IPS-NIHi7 (cell line): ENCODE data around the gene FOXF2.

Experiments used
- DNase-seq: peaks from one replicate; pipeline ENCODE4 v3.0.0; 2012; ENCODE audit warnings: mixed read lengths; ENCODE audit errors: extremely low spot score

The FOXF2 gene

DNA sequence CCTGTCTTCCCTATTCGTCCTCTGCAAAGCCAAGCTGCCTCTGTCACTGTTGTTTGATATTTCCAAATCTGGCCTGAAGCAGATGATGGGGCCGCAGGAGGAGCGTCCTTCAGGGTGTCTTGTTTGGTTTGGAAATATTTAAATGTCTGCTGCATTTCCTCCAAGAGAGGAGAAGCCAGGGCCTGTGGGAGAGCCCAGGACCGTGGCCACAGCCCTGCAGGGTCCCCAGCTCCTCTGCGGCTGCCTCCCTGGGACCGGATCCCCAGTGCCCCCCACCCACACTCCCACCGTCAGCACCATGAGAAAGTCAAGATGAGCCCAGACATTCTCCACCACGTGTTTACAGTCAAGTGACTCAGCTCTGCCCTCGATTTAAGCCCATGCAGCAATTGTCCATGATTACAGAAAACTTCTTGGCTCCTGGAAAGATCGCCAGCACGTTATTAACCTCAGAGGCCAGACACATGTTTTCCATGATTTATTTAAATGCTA lies 18.2 kb downstream of the FOXF2 start:
- no peak for DNase-seq

- DNase-seq = peak; percentile 33
Measured at GRCh38 chr6:1409774-1410465, 20.5 kb downstream of the FOXF2 start.

GRCh38 chr6:1412901-1413300 lies 23.5 kb downstream of the FOXF2 start:
- DNase-seq = no peak

DNA sequence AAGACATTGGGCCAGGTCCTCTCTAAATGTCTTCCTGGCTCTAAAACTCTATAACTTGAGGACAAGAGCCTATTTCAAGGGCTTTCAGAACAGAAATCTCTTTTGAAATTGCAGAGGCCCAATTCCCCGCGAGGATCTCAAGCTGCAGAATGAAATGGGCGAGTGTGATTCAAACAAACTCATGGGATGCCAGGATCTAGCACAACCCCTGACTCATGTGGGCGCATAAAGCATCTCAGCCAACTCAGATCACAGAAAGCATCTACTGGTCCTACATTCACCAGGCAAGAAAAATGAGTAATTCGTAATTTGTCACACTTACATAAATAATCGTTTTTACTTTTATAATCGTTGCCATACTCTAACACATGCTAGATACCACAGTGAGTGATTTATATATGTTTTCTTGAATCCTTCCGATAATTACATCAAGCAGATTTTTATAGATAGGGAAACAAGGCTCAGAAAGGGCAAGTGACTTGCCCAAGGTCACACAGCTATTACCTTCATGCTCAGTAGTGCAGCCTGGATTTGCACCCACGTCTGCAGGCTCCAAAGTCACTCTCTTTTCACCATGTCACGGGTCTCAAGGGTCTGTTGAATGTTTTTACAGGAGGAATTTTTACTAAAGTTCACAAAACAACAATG lies 26.2 kb downstream of the FOXF2 start:
- no peak for DNase-seq

- peak; percentile 57 for DNase-seq
Measured at GRCh38 chr6:1416191-1416760, 26.9 kb downstream of the FOXF2 start.

DNA sequence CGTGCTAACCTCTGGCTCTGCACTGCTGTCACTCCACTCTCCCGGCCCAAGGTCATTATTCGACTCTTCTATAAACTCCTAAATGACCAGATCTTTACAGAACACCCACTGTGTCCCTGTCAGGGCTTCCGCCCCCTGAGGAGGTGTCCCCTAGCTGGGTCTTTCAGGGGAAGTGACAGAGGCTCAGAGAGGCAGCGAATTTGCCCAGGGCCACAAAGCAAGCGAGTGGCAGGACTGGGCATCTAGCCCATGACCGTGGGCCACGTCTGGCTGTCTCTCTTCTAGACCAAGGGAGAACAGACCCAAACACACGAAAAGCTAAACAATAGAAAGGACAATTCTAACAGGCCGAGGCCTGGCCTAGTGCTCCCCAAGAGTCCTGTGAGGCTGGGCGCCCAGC lies 27.4 kb downstream of the FOXF2 start:
- no peak for DNase-seq

GRCh38 chr6:1417718-1418117 lies 28.3 kb downstream of the FOXF2 start:
- no peak for DNase-seq

GRCh38 chr6:1418471-1419191 lies 29.3 kb downstream of the FOXF2 start:
- DNase-seq = no peak

GRCh38 chr6:1420382-1420781 lies 31.0 kb downstream of the FOXF2 start:
- no peak for DNase-seq

GRCh38 chr6:1422290-1422689 lies 32.9 kb downstream of the FOXF2 start:
- no peak for DNase-seq

DNA sequence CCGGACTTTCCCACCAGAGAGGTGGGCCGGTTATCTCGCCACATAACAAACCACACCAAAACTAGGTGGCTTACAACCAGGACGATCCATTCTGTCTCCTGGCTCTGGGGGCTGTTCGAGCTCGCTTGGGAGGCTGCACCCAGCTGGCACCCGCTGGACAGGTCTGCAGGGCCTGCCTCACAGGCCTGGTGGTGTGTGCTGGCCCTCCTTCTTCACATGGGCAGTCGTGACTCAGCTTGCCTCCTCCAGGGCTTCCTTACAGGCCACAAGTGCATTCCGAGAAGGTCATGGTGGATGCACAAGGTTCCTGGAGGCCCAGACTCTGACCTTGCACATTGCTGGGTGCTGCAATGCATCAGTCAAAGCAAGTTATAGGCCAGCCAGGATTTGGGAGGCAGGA lies 34.2 kb downstream of the FOXF2 start:
- DNase-seq = no peak

DNA sequence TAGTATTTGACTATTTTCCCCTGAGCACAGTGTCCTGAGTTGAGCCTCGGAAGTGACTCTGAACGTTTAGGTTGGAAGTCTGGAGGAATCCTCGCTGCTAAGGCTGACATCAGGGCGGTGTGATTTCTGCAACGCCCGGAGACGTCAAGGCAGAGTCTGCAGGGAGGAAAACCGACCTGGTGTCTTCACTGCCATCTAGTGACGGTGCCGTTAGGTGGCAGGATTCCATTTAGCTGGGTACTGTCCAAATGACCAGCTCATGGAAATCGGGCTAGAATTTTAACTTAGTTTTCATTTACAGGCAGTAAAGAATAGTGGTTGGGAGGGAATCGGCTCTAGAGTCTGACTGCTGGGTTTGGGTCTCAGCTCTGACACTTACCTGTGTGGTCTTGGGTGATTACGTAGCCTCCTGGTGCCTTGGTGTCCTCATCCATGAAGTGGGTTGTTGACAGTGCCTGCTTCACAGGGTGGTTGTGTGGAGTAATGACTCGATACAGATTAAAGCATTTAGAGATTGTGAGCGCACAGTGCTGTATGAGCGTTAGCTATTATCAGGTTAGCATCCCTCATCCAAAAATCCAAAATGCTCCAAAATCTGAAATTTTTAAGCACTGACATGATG lies 35.0 kb downstream of the FOXF2 start:
- DNase-seq = peak; percentile 87

GRCh38 chr6:1426416-1426815 lies 37.0 kb downstream of the FOXF2 start:
- no peak for DNase-seq

DNA sequence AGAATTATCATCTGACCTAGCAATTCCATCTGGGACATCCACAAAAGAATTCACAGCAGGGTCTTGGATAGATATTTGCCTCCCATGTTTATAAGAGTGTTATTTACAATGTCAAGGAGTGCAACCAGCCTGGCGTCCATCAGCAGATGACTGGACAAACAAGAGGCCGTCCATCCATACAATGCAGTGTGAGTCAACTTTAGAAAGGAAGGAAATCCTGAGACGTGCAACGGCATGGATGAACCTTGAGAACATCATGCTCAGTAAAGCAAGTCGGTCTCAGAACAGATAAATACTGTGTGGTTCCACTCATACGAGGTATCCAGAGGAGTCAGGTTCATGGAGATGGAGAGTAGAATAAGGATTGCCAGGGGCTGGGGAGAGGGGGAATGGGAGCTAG lies 46.4 kb downstream of the FOXF2 start:
- no peak for DNase-seq

DNA sequence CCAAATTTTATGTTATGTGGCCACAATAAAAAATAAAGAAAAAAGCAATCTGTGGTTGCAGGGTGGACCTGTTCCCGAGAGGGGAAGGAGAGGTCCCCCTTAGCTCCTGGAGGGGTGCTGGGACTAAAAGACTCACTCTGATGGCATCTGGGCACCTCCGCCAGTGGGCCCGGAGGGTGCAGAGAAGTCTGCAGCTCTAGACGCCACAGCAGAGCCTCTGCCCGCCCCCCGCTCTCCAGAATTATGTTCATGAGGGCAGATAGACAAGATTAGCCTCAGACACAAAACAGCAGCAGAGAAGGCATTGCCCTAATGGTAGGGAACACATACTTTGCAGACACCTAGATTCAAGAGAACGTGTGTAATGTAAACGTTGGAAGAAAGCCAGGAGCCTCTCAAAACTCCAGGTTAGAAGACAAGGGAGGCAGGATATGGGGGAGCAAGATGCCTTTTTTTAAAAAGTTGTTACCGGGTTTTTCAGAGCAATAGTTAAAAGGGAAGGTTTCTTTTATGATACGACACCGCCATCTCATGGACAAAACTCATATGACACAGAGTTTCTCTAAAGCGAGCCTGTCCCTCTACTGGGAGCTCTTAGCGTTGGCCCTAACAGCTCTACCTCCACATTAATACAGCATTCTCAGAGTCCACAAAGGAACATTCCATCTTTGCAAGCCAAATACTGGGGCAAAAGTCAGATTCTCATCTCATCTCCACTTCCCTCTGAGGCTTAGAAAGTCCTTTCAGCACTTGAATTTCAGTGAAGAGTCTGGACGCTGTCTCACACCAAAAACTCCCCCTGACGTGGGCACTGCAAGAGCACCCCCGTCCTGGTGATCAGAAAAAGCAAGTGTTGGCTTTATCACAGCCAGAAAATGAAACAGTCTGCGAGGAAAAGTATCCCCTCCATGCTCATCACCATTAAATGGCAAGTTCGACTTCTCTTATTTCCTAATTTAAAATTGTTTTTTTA lies 47.2 kb downstream of the FOXF2 start:
- peak; percentile 84 for DNase-seq

- DNase-seq = no peak
Measured at GRCh38 chr6:1437553-1438406, 48.4 kb downstream of the FOXF2 start.

GRCh38 chr6:1438471-1438881 lies 49.1 kb downstream of the FOXF2 start:
- no peak for DNase-seq

- no peak for DNase-seq
Measured at GRCh38 chr6:1439349-1439748, 50.0 kb downstream of the FOXF2 start.

DNA sequence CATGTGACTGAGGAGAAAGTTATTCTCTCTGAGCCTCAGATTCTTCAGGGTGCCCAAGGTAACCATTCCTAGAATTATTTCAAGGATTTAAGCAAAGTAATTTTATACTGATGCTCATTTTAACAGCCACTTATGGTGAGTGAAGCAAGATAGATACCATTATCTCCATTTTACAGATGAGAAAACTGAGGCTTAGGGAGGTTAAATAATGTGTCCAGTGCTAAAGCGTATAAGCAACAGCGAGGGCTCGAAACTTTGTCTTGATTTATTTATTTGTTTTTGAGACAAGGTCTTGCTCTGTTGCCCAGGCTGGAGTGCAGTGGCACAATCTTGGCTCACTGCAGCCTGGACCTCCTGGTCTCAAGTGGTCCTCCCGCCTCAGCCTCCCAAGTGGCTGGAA lies 53.6 kb downstream of the FOXF2 start:
- no peak for DNase-seq
